Measurements from ENCODE around the gene BMP2K. TPM values are rescaled to one million over a fixed set of nuclear protein-coding genes. Genes with fewer than 3 reads are reported as not detected.

BMP2K gene
- total and polyA plus RNA-seq, 2 of the 8 experiments (the other 6 are each of a cell fraction or from before 2014, with no cell fraction given) = 15.6 to 24.1 TPM

DNA sequence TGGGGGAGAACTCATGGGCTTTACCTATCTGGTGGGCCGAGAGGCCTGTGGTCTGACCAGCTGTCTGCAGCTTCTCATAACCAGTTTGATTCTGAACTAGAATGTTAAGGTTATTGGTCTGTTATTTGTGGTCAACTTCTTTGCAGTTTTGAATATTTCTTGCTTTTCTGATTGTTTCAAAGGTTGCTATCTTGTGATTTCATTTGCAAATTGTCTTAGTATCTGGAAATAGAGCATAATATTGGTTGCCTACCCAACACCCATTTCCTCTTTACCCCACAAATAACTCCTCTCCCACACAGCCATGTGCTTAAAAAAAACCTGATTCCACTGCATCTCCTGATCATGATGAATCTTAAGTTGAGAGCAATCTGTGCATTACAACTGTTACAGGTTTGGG is 39.1 kb upstream of the BMP2K start:
- Histone ChIP-seq H3K36me3 (ENCODE audit: control insufficient read depth in 2 of 4, insufficient read depth in 4 of 4, low read length in 3 of 4) (no peaks in the 10 kb centered on the region), H2BK20ac (ENCODE audit: low read length) (no peak overlapping the region), H2BK120ac (replicated peaks; ENCODE audit: low read depth, low read length) (no peak overlapping the region), H3K23me2 (ENCODE audit: low read depth, low read length) (no peaks in the 10 kb centered on the region), H4K5ac (ENCODE audit: insufficient read length, low read depth, low read length) (no peak overlapping the region), H3K14ac (ENCODE audit: insufficient read length) (no peak overlapping the region), H4K91ac (replicated peaks; ENCODE audit: insufficient read length, low read length) (no peak overlapping the region), H4K8ac (ENCODE audit: extremely low read depth, insufficient read depth, low read length) (no peak overlapping the region), H3K4me2 (ENCODE audit: insufficient read depth in 1 of 2, low read depth in 2 of 2, low read length in 2 of 2) (no peak overlapping the region), H3K27me3 (replicated peaks in 1 of 4; ENCODE audit: control insufficient read depth in 3 of 4, extremely low read depth in 1 of 4, insufficient read depth in 3 of 4, low read length in 3 of 4) (no peaks in the 10 kb centered on the region), H2BK12ac (ENCODE audit: low read depth, low read length) (no peak overlapping the region), H3K79me2 (ENCODE audit: control insufficient read depth in 1 of 2, insufficient read depth in 2 of 2, low read length in 2 of 2) (no peaks in the 10 kb centered on the region), H2BK15ac (ENCODE audit: low read length) (no peak overlapping the region), H3K4me1 (replicated peaks in 1 of 4; ENCODE audit: control insufficient read depth in 3 of 4, insufficient read depth in 4 of 4, low read length in 3 of 4) (no peaks in the 10 kb centered on the region), H3K79me1 (ENCODE audit: low read depth, low read length) (no peaks in the 10 kb centered on the region), H4K20me1 (replicated peaks in 1 of 2; ENCODE audit: control insufficient read depth in 1 of 2, insufficient read depth in 2 of 2, low read length in 2 of 2) (no peaks in the 10 kb centered on the region), H3K27ac (ENCODE audit: low read depth, low read length) (no peak overlapping the region), H3K9me3 (ENCODE audit: insufficient read depth in 2 of 2, low read depth in 1 of 2, low read length in 1 of 2) (no peaks in the 10 kb centered on the region), H3K4ac (replicated peaks; ENCODE audit: insufficient read length, low read depth, low read length) (no peak overlapping the region), H3K9ac (replicated peaks in 1 of 4; ENCODE audit: extremely low read depth in 1 of 4, low read depth in 3 of 4, low read length in 3 of 4) (no peak overlapping the region), H2AFZ (ENCODE audit: low read length) (no peak overlapping the region), H2AK5ac (ENCODE audit: low read depth, low read length) (no peak overlapping the region), H3K56ac (replicated peaks; ENCODE audit: insufficient read length, low read depth, low read length) (no peak overlapping the region), H2BK5ac (ENCODE audit: low read depth, low read length) (no peak overlapping the region), H3K23ac (ENCODE audit: insufficient read length) (no peak overlapping the region), H3K18ac (ENCODE audit: extremely low read depth, low read length) (no peak overlapping the region), H3K4me3 (ENCODE audit: extremely low read depth in 1 of 4, insufficient read depth in 2 of 4, low read depth in 3 of 4, low read length in 4 of 4) (no peak overlapping the region)
- CTCF ChIA-PET (ENCODE audit: partially characterized antibody) = interaction anchor here (0.6 to 1.4 kb wide), 3 partner anchors 29 to 113 kb away, joined by 3 to 4 read pairs (median 3); no protein-coding TSS in a partner anchor
- 79% methylated on average over 1 of the region's 1 CpG; no CpG with 5 or more reads in 1 of the 2 experiments for WGBS, 2 experiments (ENCODE audit: extremely low coverage in 1 of 2, insufficient coverage in 1 of 2, insufficient read length in 1 of 2, insufficient replicate concordance in 2 of 2, low coverage in 1 of 2, low lambda C conversion rate in 2 of 2, missing lambda C conversion rate in 1 of 2)
- TF ChIP-seq BACH1 (IDR thresholded peaks at IDR 0.05; ENCODE audit: low read length) = no peak
- no peak for TF ChIP-seq JUND (IDR thresholded peaks at IDR 0.05; ENCODE audit: low read length)
- TF ChIP-seq, protein P1, sequence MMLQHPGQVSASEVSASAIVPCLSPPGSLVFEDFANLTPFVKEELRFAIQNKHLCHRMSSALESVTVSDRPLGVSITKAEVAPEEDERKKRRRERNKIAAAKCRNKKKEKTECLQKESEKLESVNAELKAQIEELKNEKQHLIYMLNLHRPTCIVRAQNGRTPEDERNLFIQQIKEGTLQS (IDR thresholded peaks at IDR 0.05; ENCODE audit: insufficient read depth, low read depth, low read length) = no peak
- TF ChIP-seq, protein P2, sequence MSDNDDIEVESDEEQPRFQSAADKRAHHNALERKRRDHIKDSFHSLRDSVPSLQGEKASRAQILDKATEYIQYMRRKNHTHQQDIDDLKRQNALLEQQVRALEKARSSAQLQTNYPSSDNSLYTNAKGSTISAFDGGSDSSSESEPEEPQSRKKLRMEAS (IDR thresholded peaks at IDR 0.05) = no peak
- FAIRE-seq (no peak), DNase-seq (ENCODE audit: low read depth in 1 of 2, low spot score in 2 of 2) (no peak)
- POLR2A ChIA-PET (ENCODE audit: partially characterized antibody) = no interaction called here
